HCT116 (cell line): ENCODE measurements around the gene SSC4D.

Source experiments
- CTCF ChIP-seq, 3 experiments: fragments of 200-600 bp in 1 of 3; sonication (generic) in 1 of 3; IDR thresholded peaks in 2 of 3; conservative IDR thresholded peaks in 1 of 3; 2 replicates each; pipeline ENCODE4 v1.5.1; 2012 to 2017; ENCODE audit warnings: low read depth in 2 of 3, low read length in 2 of 3, antibody characterized with exemption in 1 of 3, borderline replicate concordance in 1 of 3, control low read depth in 1 of 3, mild to moderate bottlenecking in 1 of 3, mixed read lengths in 1 of 3, mixed run types in 1 of 3, moderate library complexity in 1 of 3; ENCODE audit not compliant: insufficient read depth in 1 of 3
- JUND ChIP-seq: IDR thresholded peaks from 2 replicates; pipeline ENCODE4 v1.6.1; 2012
- MAX ChIP-seq: IDR thresholded peaks from 2 replicates; pipeline ENCODE4 v1.6.1; 2012
- POLR2A ChIP-seq: IDR thresholded peaks from 2 replicates; pipeline ENCODE4 v1.7.0; 2011; ENCODE audit warnings: borderline replicate concordance; ENCODE audit not compliant: insufficient read depth, insufficient read length; ENCODE audit errors: extremely low read depth
- RAD21 ChIP-seq: IDR thresholded peaks from 2 replicates; pipeline ENCODE4 v1.6.1; 2012; ENCODE audit warnings: low read depth, mild to moderate bottlenecking
- SRF ChIP-seq: IDR thresholded peaks from 2 replicates; pipeline ENCODE4 v1.6.1; 2012; ENCODE audit warnings: low read depth

- TF ChIP-seq MAX (no peak), POLR2A (no peak), CTCF (IDR thresholded peaks at IDR 0.05 in 2 of 3, conservative IDR thresholded peaks at IDR 0.05 in 1 of 3; ENCODE audit: borderline replicate concordance in 1 of 3, insufficient read depth in 1 of 3, low read depth in 2 of 3, low read length in 2 of 3) (no peak), RAD21 (no peak), SRF (no peak), JUND (no peak)
Observed at GRCh38 chr7:76340617-76341131, 68.8 kb downstream of the SSC4D start.
